SH-SY5Y (cell line): ENCODE results near the gene CHFR.

ENCODE experiments used
- GATA2 ChIP-seq: IDR thresholded peaks from 2 replicates; pipeline ENCODE4 v1.6.1; 2011; ENCODE audit warnings: mild to moderate bottlenecking, low read depth, low read length
- GATA3 ChIP-seq: IDR thresholded peaks from 2 replicates; pipeline ENCODE4 v1.6.1; 2011; ENCODE audit warnings: low read depth, mild to moderate bottlenecking, low read length, moderate library complexity

The CHFR gene

DNA sequence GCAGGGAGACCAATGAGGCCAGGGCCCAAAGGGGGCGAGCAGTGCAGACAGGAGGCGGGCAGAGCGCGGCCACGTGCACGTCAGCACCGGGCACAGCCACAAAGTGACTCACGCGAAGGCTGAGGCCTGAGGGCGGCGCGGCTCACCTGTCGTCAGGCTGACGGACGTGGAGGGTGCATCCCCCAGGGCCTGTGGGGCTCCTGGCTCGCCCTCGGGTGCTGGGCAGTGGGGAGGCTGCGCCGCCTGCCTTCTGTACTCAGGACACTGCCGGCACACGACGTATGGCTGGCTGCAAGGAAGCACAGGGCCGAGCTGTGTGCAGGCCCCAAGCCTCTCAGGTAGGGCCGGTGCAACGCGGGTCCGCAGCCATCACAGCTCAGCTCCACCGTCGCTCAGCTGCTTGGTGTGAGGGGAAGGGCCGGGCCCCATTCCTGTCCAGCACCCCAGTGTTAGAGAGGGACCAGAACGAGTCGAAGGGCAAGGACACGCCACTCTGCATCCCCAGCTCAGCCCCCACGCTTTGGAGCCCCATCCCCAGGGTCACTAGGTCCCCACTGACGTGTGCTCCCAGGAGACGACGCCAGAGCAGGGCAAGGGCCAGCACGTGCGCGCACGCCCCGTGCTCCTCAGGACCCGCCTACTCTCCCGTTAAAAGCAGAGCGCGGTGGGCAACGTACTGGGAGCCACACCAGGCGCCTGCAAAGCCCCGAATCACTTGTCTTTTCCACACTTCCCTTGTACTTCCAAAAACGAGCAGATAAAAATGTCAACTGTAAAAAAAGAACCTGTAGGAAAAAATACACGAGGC is 33.9 kb downstream of the CHFR start:
- TF ChIP-seq GATA3 (no peak), GATA2 (no peak)

DNA sequence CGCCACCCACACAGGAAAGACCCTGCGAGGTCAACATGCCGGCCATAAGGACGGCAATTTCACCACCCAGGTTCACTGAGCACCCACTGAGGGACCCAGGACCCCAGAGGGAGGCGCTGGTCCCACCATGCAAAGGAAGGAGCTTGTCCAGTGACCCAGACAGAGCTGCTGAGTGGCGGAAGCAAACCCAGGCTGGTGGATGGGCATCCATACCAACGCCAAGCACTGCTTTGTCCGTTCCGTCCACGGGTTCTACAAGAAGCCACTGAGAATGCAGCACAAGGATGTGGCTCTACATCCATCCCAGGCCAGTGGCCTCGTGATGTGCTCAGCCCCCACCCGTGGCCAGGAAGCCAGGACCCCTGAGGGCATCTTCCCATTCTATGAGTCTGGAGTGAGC is 34.9 kb downstream of the CHFR start:
- TF ChIP-seq GATA3 (no peak), GATA2 (no peak)

DNA sequence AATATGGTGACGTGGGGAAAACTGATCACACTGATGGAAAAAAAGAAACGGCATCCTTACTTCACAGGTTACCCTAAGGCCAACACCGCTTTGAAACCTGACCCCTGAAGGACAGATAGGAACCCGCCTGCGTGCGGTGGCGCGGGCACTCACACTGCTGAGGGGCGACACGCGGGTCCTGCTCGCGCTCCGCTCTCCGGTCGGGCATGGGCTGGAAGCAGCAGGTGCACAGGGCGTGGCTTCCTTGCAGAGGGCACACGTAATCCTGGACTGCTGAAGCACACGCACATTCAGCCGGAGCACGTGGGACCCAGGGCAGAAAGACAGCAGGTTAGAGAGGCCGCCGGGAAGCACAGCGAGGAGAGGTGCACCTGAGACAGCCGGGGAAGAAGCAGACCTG is 35.9 kb downstream of the CHFR start:
- TF ChIP-seq GATA2: no peak

DNA sequence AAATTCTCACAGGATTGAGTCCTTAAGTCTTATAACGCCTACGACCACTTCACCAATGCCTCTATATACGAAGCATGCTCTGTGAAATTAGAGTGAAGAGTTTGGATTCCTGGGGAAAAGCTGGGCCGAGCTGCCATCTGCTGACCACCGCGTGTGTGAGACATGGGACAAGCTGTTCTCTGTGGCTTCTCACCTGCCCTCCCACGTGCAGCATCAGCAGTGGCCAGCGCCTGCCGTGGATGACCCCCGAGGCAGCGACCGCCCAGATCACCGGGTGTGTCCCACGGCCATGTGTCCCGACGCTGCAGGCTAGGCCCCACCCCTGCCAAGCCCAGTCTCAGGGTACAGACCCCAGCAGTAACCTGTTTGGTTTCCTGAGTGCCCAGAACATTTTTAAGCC is 37.1 kb downstream of the CHFR start:
- no peak for TF ChIP-seq GATA3
- no peak for TF ChIP-seq GATA2

DNA sequence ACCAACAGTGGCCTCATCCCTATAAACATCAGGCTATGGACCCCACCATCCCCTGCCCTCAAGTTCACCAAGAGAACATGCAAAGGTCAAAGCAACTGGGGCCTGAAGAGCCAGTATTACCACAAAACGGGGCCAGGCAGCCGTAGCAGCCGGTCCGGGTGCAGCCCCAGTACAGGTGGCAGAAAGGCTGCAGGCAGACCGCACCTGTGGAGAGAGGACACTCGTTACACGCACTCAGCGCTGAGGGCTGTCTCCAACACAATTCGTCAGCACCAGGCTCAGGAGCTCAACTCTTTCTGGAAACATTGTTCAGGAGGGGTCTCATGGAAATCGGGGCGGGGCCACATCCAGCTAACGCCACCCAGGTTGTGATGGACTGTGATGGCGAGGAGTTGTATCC is 38.9 kb downstream of the CHFR start:
- TF ChIP-seq GATA2 (no peak), GATA3 (no peak)

DNA sequence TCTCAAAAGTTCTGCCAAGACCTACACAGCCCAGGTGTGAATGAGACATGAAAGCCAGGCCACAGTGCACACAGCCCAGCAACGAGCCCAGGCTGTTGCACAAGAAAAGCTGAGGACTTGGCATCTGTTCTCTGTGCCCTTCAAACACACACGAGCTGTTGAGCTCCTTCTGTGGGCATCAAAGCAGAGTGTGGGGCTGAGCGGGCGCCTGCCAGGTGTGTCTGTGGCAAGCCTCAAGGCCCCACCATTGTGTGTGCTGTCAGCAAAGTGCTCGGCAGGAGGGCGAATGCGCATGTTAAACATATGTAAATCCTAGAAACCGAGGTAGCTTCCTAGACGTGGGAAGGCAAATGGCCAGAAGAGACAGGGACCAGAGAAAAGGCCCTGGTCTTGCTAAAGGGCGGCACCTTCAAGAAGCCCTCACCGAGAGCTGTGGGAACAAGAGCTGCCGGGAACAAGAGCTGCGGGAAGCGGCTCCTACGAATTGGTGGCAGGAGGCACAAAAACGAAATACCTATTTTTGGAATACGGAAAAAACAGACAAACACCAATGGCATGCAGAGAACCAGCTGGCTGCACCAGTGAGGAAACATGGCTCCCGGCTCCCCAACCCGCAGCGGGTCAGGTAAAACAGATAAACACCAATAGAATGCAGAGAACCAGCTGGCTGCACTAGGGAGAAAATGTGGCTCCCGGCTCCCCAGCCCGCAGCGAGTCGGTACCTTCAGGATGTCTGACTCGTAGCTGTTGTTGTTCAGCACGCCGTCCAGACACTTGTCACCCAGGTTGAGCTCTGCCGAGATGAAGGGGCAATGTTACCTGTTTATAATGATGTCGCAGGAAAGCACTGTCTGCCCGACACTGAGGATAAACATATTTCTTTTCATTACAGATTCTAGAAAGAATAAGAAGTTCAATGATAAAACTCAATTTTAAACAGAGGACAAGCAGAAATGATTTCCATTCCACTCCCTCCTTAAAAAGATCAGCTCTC is 39.7 kb downstream of the CHFR start:
- TF ChIP-seq GATA2: no peak

DNA sequence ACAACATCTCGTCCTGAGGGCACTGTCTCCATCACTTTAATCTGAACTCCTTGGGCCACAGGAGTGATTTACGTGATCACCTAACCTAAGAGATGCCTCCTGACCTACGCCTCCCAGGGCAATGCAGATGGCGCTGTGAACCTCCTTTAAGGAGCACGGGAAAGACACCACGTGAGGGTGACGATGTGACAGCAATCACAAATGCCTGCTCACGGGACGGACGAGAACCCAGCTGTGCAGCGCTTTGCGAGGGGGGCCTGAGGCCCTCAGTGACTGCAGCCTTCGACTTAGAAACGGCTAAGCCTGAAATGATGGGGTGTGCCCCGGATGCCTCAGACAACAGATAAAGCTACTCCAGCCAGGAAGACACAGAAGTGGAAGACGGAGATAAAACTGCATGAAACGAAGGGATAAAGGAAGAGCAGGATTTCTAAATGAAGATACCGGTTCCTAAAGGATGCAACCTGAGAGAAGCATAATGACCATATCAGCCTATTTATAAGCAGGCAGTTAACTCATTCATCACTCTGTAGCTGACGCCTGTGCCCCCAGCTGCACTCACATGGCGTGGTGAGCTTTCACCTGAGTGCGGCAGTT is 44.9 kb downstream of the CHFR start:
- no peak for TF ChIP-seq GATA2
- no peak for TF ChIP-seq GATA3

DNA sequence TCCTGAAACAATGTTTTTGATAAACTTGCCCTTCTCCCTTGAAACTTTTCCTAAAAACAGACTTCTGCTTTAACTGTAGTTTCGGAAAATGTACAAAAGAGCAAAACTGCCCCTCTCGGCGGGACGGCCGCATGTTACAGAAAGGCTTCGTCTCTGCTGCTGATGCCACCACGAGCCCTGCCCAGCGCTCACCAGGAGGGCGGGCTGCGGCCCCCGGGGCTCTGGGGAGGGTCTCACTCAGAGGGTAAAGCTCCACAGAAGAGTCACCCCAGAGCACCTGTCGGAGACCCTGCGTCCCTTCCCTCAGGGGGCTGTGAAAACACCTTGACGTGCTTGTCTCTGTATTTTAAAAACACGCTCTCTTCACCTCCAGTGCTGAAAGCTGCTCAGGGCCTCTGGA is 46.3 kb downstream of the CHFR start:
- TF ChIP-seq GATA2: no peak
- TF ChIP-seq GATA3: no peak

DNA sequence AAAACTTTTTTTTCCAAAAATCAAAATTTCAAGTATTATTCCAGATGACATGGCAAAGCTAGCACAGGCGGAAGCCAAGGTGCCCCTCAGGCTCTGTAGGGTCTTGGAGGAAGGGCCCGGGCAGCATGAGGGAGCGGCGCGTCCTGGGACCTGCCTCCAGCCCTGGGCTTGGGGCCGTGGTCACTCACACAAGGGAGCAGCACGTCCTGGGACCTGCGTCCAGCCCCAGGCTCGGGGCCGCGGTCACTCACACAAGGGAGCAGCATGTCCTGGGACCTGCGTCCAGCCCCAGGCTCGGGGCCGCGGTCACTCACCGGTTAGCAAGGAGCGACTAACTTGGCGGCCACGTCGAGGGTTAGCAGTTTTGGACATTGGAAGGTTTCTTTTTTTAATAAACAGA is 46.9 kb downstream of the CHFR start:
- TF ChIP-seq GATA3: no peak
- no peak for TF ChIP-seq GATA2

DNA sequence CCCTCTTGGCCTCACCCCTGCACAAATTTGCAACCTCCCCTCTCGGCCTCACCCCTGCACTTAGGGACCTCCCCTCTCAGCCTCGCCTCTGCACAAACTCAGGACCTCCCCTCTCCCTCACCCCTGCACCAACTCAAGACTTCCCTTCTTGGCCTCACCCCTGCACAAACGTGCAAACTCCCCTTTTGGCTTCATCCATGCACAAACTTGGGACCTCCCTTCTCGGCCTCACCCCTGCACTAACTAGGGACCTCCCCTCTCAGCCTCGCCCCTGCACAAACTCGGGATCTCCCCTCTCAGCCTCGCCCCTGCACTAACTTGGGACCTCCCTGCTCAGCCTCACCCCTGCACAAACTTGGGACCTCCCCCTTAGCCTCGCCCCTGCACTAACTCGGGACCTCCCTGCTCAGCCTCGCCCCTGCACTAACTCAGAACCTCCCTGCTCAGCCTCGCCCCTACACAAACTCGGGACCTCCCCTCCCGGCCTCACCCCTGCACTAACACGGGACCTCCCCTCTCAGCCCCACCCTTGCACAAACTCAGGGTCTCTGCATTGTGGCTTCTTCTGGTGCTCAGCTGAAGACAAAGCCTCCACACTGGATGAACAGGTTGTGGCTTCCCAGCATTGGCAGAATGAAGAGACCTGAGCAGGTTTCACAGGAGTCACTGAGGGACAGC is 47.7 kb downstream of the CHFR start:
- no peak for TF ChIP-seq GATA3
- TF ChIP-seq GATA2: no peak

DNA sequence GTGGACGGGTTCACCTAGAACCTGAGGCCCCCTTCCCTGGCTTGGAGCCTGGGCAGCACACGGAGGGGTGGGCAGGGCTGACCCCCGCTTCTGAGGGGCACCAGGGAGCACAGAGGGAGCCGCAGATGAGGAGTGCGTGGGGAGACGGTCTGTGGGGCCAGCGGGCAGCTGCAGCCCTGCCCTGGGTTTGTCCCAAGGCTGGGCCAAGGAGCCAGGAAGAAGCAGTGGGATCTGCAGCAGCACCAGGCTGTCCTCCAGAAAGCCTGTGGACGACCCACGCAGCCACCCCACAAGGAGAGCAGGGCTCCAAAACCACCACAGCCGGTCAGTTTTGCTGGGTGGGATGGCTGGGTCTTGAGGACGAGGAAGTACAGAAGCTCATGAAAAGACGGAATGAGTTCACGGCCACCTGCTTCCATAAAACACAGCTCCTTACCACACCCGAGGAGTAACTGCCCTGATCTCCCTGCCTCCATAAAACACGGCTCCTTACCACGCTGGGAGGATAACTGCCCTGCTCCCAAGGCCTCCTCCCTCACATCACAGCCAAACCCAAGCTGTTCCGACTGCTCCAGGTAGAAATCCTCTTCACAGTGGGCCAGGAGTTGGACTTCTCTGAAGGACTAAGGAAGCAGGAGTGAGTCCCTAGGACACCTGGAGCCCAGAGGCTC is 48.9 kb downstream of the CHFR start:
- TF ChIP-seq GATA2 (no peak), GATA3 (no peak)

DNA sequence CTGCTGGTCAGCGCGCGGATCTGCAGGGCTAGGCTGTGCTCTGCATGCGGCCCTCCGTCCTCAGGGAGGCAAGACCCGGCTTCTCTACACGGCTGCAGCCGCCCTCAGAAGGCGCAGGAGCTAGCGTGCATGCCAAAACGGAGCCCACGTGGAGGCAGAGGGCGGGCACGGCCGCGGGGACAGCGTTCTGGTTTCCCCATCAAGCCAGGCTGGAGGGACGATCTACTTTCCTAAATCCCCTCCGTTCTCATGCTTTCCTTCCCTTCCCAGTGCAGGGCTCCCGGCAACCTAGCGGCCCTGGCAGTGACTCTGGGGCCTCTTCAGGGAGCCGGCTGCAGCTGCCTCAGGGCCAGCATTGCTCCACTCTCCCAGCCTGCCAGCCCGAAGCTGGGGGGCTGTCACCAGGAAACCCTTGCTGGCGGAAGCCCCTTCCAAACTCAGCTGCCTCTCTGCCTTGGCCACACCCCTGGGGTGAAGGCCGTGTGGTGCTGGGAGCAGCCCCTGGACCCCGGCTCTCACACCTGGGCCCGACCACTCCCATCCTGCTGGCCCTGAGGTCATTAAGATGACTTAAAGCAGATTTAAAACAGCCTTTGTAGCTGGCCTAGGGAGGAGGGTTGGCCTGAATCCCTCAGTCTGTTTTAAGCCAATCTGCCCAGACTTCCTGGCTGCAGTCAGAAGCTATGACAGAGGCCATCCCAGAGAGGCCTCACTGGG is 49.6 kb downstream of the CHFR start:
- TF ChIP-seq GATA3 (no peak), GATA2 (no peak)

DNA sequence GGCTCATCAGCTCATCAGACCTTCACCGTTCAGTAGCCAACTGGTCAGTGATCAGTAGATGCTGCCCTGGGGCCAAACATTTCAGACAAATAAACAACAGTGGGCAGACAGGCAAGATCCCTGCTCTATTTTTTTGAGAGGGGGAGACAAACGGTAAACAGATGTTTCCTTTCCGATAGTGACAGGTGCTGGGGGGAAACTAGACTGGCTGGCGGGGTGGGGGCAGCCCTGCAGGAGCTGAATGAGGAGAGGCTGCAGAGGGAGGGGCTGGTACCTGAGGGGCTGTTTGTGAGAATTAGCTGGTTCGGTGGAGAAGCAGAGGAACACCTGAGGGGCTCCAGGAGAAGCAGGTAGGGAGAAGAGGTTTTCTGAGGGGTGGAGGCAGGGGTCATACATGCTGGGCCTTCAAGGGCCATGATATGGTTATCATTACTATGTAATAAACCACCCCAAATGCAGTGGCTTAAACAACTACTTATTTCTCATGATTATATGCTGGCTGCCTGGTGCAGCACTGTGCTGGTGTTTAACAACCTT is 50.5 kb downstream of the CHFR start:
- TF ChIP-seq GATA3 (no peak), GATA2 (no peak)
